HepG2 (cell line): ENCODE data around the gene VEPH1. TPM values are rescaled to one million over a fixed set of nuclear protein-coding genes. Genes with fewer than 3 reads are reported as not detected.

Experiments
- ATAC-seq: fragments of 200-7000 bp; cut with Tn5 transposase; 3 replicates; pipeline ENCODE4 v1.9.1; 2020; ENCODE audit warnings: mild to moderate bottlenecking, moderate library complexity
- BruUV-seq: library from RNA; stranded (reverse); fragments of 400-500 nt; replicated peaks from 2 replicates; lab custom pipeline; 2021; lab: Mats Ljungman, UMichigan
- CTCF ChIA-PET: fragments of 300-600 bp; formaldehyde crosslinking; extraction: SDS; loops from one replicate; lab custom pipeline; 2021; ENCODE audit warnings: low total read pairs, inconsistent platforms, low intra/inter-chr PET ratio; lab: Yijun Ruan, JAX
- POLR2A ChIA-PET: fragments of 350-600 bp; sonication (Branson Sonifier 250); formaldehyde crosslinking; loops from one replicate; lab custom pipeline; 2020; ENCODE audit warnings: antibody characterized with exemption, inconsistent platforms; lab: Yijun Ruan, JAX
- DNase-seq: peaks from one replicate; pipeline ENCODE4 v3.0.0-alpha.2; 2015; ENCODE audit warnings: low spot score
- FAIRE-seq: peaks from 3 replicates; lab custom pipeline; 2011; peaks lifted over from hg19 to GRCh38; lab: Jason Lieb, UNC
- H2AFZ ChIP-seq: one replicate; pipeline ENCODE4 v1.6.1; 2011; ENCODE audit warnings: low read length, inconsistent platforms
- H3K27ac ChIP-seq: fragments of 300-600 bp; 3 replicates; pipeline ENCODE4 v1.8.0; 2011; ENCODE audit warnings: mixed run types, mild to moderate bottlenecking, mixed read lengths, low read length, inconsistent platforms; ENCODE audit not compliant: insufficient read depth; ENCODE audit errors: extremely low read length
- H3K27me3 ChIP-seq, 2 experiments: fragments of 200-600 bp in 1 of 2; 2 replicates in 1 of 2; 3 replicates in 1 of 2; pipeline versions ENCODE4 v1.6.0 to v1.8.0; 2011; ENCODE audit warnings: low read length in 2 of 2, mild to moderate bottlenecking in 2 of 2, moderate library complexity in 2 of 2, inconsistent platforms in 1 of 2; ENCODE audit not compliant: insufficient read depth in 2 of 2, control insufficient read depth in 1 of 2
- H3K36me3 ChIP-seq, 2 experiments: fragments of 200-600 bp in 1 of 2; replicated peaks in 1 of 2; 2 replicates in 1 of 2; 3 replicates in 1 of 2; pipeline versions ENCODE4 v1.5.1 to v1.8.0; 2011; ENCODE audit warnings: low read length in 2 of 2, inconsistent platforms in 1 of 2; ENCODE audit not compliant: insufficient read depth in 2 of 2, control insufficient read depth in 1 of 2
- H3K4me1 ChIP-seq: 2 replicates; pipeline ENCODE4 v1.5.1; 2012; ENCODE audit warnings: low read length, inconsistent platforms; ENCODE audit not compliant: insufficient read depth
- H3K4me2 ChIP-seq: 2 replicates; pipeline ENCODE4 v1.6.0; 2011; ENCODE audit warnings: low read depth, low read length, inconsistent platforms
- H3K4me3 ChIP-seq, 3 experiments: fragments of 200-600 bp in 1 of 3; sonication (generic), shearing (Covaris generic) in 1 of 3; replicated peaks in 1 of 3; 2 replicates each; pipeline ENCODE4 v1.5.1; 2011 to 2016; ENCODE audit warnings: low read length in 3 of 3, inconsistent platforms in 2 of 3, low read depth in 2 of 3, mild to moderate bottlenecking in 2 of 3, control low read depth in 1 of 3, mixed read lengths in 1 of 3; ENCODE audit not compliant: insufficient read depth in 1 of 3
- H3K79me2 ChIP-seq: one replicate; pipeline ENCODE4 v1.6.1; 2011; ENCODE audit warnings: low read length, inconsistent platforms; ENCODE audit not compliant: insufficient read depth
- H3K9ac ChIP-seq: 2 replicates; pipeline ENCODE4 v1.6.0; 2011; ENCODE audit warnings: mild to moderate bottlenecking, low read depth, low read length, inconsistent platforms; ENCODE audit not compliant: insufficient read depth
- H3K9me3 ChIP-seq: 2 replicates; pipeline ENCODE4 v1.5.1; 2012; ENCODE audit warnings: mild to moderate bottlenecking, low read length
- H4K20me1 ChIP-seq: 2 replicates; pipeline ENCODE4 v1.6.0; 2011; ENCODE audit warnings: inconsistent platforms, mild to moderate bottlenecking, low read length, moderate library complexity; ENCODE audit not compliant: insufficient read depth
- ELF4 ChIP-seq: sonication (generic); formaldehyde crosslinking; IDR thresholded peaks from 2 replicates; pipeline ENCODE4 v1.5.0; 2020; ENCODE audit warnings: missing genetic modification reagents, mild to moderate bottlenecking, moderate library complexity, borderline replicate concordance
- MIER2 ChIP-seq: IDR thresholded peaks from 2 replicates; pipeline ENCODE4 v1.6.1; 2016; ENCODE audit warnings: missing biosample characterization, missing genetic modification reagents
- NAIF1 ChIP-seq: sonication (generic); formaldehyde crosslinking; IDR thresholded peaks from 2 replicates; pipeline ENCODE4 v1.5.0; 2020; ENCODE audit warnings: mild to moderate bottlenecking, missing genetic modification reagents, borderline replicate concordance
- NFKBIZ ChIP-seq: IDR thresholded peaks from 2 replicates; pipeline ENCODE4 v1.6.1; 2018; ENCODE audit warnings: missing genetic modification reagents, missing compliant biosample characterization
- ZSCAN5A ChIP-seq: sonication (generic); formaldehyde crosslinking; IDR thresholded peaks from 2 replicates; pipeline ENCODE4 v1.8.0; 2022; ENCODE audit warnings: mild to moderate bottlenecking, missing genetic modification reagents, borderline replicate concordance
- WGBS: methylation state at CpG from one replicate; pipeline ENCODE4 v1.1.6; 2017; ENCODE audit warnings: low lambda C conversion rate; 5-methylcytosine and 5-hydroxymethylcytosine counted together
- in situ Hi-C: cut with HindIII; loops from 2 replicates; pipeline ENCODE4 v1.10.0; 2017; ENCODE audit warnings: low pct_unique_long_range_greater_than_20kb; ENCODE audit not compliant: extremely low pct_ligation_motif_present
- intact Hi-C: fragments of 100-400 bp; cut with micrococcal nuclease; formaldehyde crosslinking; loops from one replicate; pipeline ENCODE4 v1.10.0; 2022; ENCODE audit not compliant: unreplicated experiment
- polyA plus RNA-seq, 8 experiments: library from polyadenylated mRNA; depleted of rRNA in 3 of 8; stranded (reverse) in 7 of 8; unstranded in 1 of 8; fragments of >200 nt; fragmentation: Illumina TruSeq in 4 of 8; extraction: Trizol in 4 of 8; gene quantifications; 2 replicates each; pipeline versions ENCODE4 v1.2.1 to v1.2.3, GENCODE V29; 2011 to 2016; ENCODE audit warnings: low read depth in 4 of 8, missing spikeins in 1 of 8, mixed read lengths in 1 of 8; ENCODE audit not compliant: insufficient read depth in 1 of 8
- total RNA-seq, 5 experiments: library from RNA; depleted of rRNA; stranded (reverse); fragments of >200 nt; fragmentation: Illumina TruSeq; extraction: Trizol; gene quantifications; 2 replicates each; pipeline ENCODE4 v1.2.3, GENCODE V29; 2016; ENCODE audit warnings: low read depth in 1 of 5

Gene VEPH1
- total and polyA plus RNA-seq, 2 of the 13 experiments (the other 11 are each of a cell fraction or from before 2014, with no cell fraction given): not detected

- Histone ChIP-seq H3K9me3 (no peaks in the 10 kb centered on the region), H3K4me3 (no peak overlapping the region), H3K4me2 (no peak overlapping the region), H3K36me3 (no peaks in the 10 kb centered on the region), H3K79me2 (no peaks in the 10 kb centered on the region), H3K4me1 (peaks cover 14% of the 10 kb centered on the region), H3K27ac (no peak overlapping the region), H2AFZ (no peak overlapping the region), H3K9ac (no peak overlapping the region), H4K20me1 (no peaks in the 10 kb centered on the region), H3K27me3 (no peaks in the 10 kb centered on the region; a peak in 1 of 5 replicates)
- in situ Hi-C loops (no loop called here), intact Hi-C loops (no loop called here)
- no peak for FAIRE-seq
- ATAC-seq: no peak
- POLR2A ChIA-PET: no interaction called here
- BruUV-seq: no TSS peak
- TF ChIP-seq NFKBIZ (CRISPR knock-in tag): no peak
- 9% methylated on average over 3 of the region's 3 CpGs for WGBS
- DNase-seq: no peak
- CTCF ChIA-PET: no interaction called here
These were observed 7.4 kb downstream of the VEPH1 start for GRCh38 chr3:157495846-157496245.

GRCh38 chr3:157494581-157495281 lies 8.5 kb downstream of the VEPH1 start:
- no peaks in the 10 kb centered on the region for H4K20me1 ChIP-seq
- TF ChIP-seq NAIF1 (no peak), ZSCAN5A (CRISPR knock-in tag) (no peak), ELF4 (CRISPR knock-in tag) (no peak), MIER2 (CRISPR knock-in tag) (no peak)
- TF ChIP-seq, all 625 proteins: peak for 0
- Histone ChIP-seq H3K4me3 (no peak overlapping the region), H3K4me1 (peaks cover 11% of the 10 kb centered on the region), H3K9me3 (no peaks in the 10 kb centered on the region), H3K4me2 (no peak overlapping the region), H3K79me2 (no peaks in the 10 kb centered on the region), H2AFZ (no peak overlapping the region), H3K36me3 (no peaks in the 10 kb centered on the region), H3K9ac (no peak overlapping the region), H3K27me3 (no peaks in the 10 kb centered on the region; a peak in 1 of 5 replicates), H3K27ac (no peak overlapping the region)
- FAIRE-seq (no peak), ATAC-seq (no peak), DNase-seq (no peak)
- no TSS peak for BruUV-seq
- ChIA-PET CTCF (no interaction called here), POLR2A (no interaction called here)
- in situ Hi-C loops (no loop called here), intact Hi-C loops (no loop called here)
- 21% methylated on average over 3 of the region's 3 CpGs for WGBS
